Measurements from ENCODE around the gene CAMTA1.

DNA sequence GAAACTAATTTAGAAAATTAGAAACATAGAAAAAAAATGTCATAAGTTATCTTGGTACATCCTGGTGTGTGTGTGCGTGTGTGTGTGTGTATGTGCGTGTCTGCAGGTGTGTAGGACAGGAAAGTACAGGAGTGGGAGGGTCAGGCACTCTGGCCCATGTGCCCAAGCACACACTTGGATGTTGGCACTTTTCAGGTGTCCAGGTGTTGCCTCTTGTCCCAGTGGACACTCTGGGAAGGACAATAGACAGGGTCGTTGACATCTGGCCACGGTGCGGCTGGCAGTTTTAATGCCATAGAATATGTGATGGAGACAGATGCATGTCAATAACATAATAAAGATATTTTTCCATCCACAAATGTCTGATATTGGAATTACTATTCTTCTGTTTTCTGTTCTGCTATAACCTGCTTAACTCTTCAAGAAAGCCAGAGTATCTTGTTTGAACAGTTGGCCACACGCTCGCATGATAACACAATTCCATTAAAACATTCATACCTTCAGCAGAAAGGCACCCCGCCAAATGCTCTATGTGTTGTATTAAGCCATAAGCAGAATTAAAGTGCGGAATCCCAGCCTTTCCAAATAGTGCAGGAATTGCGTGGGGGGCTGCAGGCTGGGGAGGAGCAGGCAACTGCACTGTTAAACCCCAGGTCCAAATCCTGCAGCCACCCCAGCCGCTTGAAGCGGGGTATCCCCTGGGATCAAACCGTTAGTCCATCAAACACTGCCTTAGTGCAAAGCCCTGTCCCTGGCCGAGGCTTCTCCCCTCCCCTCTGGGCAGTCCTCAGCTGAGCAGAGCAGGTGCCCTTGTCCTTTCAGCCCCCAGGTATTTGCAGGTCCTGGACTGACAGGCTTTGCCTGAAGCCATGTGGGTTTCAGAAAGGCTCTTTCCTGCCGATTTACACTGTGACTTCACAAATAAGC, 390.0 kb downstream of the CAMTA1 start:
- TF ChIP-seq, protein P1, sequence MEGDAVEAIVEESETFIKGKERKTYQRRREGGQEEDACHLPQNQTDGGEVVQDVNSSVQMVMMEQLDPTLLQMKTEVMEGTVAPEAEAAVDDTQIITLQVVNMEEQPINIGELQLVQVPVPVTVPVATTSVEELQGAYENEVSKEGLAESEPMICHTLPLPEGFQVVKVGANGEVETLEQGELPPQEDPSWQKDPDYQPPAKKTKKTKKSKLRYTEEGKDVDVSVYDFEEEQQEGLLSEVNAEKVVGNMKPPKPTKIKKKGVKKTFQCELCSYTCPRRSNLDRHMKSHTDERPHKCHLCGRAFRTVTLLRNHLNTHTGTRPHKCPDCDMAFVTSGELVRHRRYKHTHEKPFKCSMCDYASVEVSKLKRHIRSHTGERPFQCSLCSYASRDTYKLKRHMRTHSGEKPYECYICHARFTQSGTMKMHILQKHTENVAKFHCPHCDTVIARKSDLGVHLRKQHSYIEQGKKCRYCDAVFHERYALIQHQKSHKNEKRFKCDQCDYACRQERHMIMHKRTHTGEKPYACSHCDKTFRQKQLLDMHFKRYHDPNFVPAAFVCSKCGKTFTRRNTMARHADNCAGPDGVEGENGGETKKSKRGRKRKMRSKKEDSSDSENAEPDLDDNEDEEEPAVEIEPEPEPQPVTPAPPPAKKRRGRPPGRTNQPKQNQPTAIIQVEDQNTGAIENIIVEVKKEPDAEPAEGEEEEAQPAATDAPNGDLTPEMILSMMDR (IDR thresholded peaks at IDR 0.05; ENCODE audit: insufficient read depth, low read length, poor library complexity, severe bottlenecking) = no peak
- TF ChIP-seq EZH2phosphoT487 (conservative IDR thresholded peaks at IDR 0.05; ENCODE audit: low read length) = no peak

All from SU-DHL-6 (cell line).